ENCODE data around the gene FGFBP1.

GRCh38 chr4:15914736-15915135, 23.8 kb downstream of the FGFBP1 start:
- no peak for TF ChIP-seq ILK (tag; IDR thresholded peaks at IDR 0.05; ENCODE audit: borderline replicate concordance, low read depth)
- no peak for TF ChIP-seq ZFX (CRISPR knock-in tag; IDR thresholded peaks at IDR 0.05)
- no peak for TF ChIP-seq CTCF (IDR thresholded peaks at IDR 0.05 in 2 of 3, conservative IDR thresholded peaks at IDR 0.05 in 1 of 3; ENCODE audit: insufficient read depth in 2 of 3, low read depth in 1 of 3, low read length in 3 of 3)
- TF ChIP-seq PBX2 (CRISPR knock-in tag; IDR thresholded peaks at IDR 0.05; ENCODE audit: low read depth): no peak
- TF ChIP-seq PBX2 (tag; conservative IDR thresholded peaks at IDR 0.05; ENCODE audit: low read depth): no peak
- TF ChIP-seq ZNF274 (IDR thresholded peaks at IDR 0.05; ENCODE audit: borderline replicate concordance, low read depth, low read length): no peak
- no peak for TF ChIP-seq TBP (optimal IDR thresholded peaks at IDR 0.05; ENCODE audit: low read depth, low read length)
- TF ChIP-seq POLR2A (conservative IDR thresholded peaks at IDR 0.05): no peak
- no peak for TF ChIP-seq NR2F6 (CRISPR knock-in tag; IDR thresholded peaks at IDR 0.05)
- TF ChIP-seq ZEB2 (IDR thresholded peaks at IDR 0.05): no peak
- no peak for TF ChIP-seq ZC3H8 (IDR thresholded peaks at IDR 0.05)
- TF ChIP-seq SIX5 (IDR thresholded peaks at IDR 0.05; ENCODE audit: borderline replicate concordance in 1 of 2, insufficient read depth in 1 of 2, low read depth in 1 of 2, low read length in 2 of 2): no peak
